Prostate gland (tissue), 2 donors: ENCODE data around the gene ADAMTS1. TPM values are rescaled to one million over a fixed set of nuclear protein-coding genes. Genes with fewer than 3 reads are reported as not detected.

Experiments
- DNase-seq: peaks from one replicate; pipeline ENCODE4 v3.0.0-alpha.2; 2019; ENCODE audit warnings: low spot score
- H3K27ac ChIP-seq, 2 donors: fragments of 200-600 bp; sonication (generic); 2 replicates each; pipeline ENCODE4 v1.5.1; 2017 to 2019
- H3K27me3 ChIP-seq: fragments of 200-600 bp; sonication (generic); replicated peaks from 2 replicates; pipeline ENCODE4 v1.5.1; 2019; ENCODE audit not compliant: insufficient read depth
- H3K36me3 ChIP-seq, 2 donors: fragments of 200-600 bp; sonication (generic); 1 replicate in 1 of 2; 2 replicates in 1 of 2; pipeline versions ENCODE4 v1.5.1 to v1.8.1; 2017 to 2019
- H3K4me1 ChIP-seq: fragments of 200-600 bp; sonication (generic); replicated peaks from 2 replicates; pipeline ENCODE4 v1.5.1; 2019
- H3K4me3 ChIP-seq, 2 donors: fragments of 200-600 bp; sonication (generic); 2 replicates each; pipeline ENCODE4 v1.5.1; 2017 to 2019
- H3K9me3 ChIP-seq: fragments of 200-600 bp; sonication (generic); 2 replicates; pipeline ENCODE4 v1.5.1; 2017
- POLR2A ChIP-seq: fragments of 450-650 bp; IDR thresholded peaks from one replicate; pipeline ENCODE4 v1.6.1; 2016; ENCODE audit warnings: antibody characterized with exemption, mild to moderate bottlenecking
- POLR2AphosphoS5 ChIP-seq: sonication (generic); formaldehyde crosslinking; IDR thresholded peaks from one replicate; pipeline ENCODE4 v1.6.1; 2017; ENCODE audit warnings: antibody characterized with exemption
- WGBS: methylation state at CpG from one replicate; pipeline ENCODE4 v1.1.5; 2018; 5-methylcytosine and 5-hydroxymethylcytosine counted together
- intact Hi-C: fragments of 100-400 bp; cut with DNase I; formaldehyde crosslinking; loops from one replicate; pipeline ENCODE4 v1.14.2; 2022
- total RNA-seq, 2 donors: library from RNA; depleted of rRNA; stranded (reverse); fragments of >200 nt; gene quantifications; one replicate each; pipeline ENCODE4 v1.1.0, GENCODE V29; 2016
- TF ChIP-seq, protein P1 (sequence below), 4 experiments: fragments of 200-600 bp in 2 of 4; fragments of 450-650 bp in 2 of 4; sonication (generic) in 2 of 4; IDR thresholded peaks; 1 replicate in 3 of 4; 2 replicates in 1 of 4; pipeline ENCODE4 v1.5.1; 2016 to 2019; ENCODE audit warnings: antibody characterized with exemption in 4 of 4, mild to moderate bottlenecking in 2 of 4, moderate library complexity in 2 of 4

ADAMTS1 gene
- total RNA-seq, 2 donors from 2014 or later: 19.4 to 110 TPM

- no peaks in the 10 kb centered on the region for H3K36me3 ChIP-seq
- intact Hi-C loops: no loop called here
- TF ChIP-seq POLR2AphosphoS5 (peak; percentile 78), POLR2A (no peak)
- TF ChIP-seq, protein P1, sequence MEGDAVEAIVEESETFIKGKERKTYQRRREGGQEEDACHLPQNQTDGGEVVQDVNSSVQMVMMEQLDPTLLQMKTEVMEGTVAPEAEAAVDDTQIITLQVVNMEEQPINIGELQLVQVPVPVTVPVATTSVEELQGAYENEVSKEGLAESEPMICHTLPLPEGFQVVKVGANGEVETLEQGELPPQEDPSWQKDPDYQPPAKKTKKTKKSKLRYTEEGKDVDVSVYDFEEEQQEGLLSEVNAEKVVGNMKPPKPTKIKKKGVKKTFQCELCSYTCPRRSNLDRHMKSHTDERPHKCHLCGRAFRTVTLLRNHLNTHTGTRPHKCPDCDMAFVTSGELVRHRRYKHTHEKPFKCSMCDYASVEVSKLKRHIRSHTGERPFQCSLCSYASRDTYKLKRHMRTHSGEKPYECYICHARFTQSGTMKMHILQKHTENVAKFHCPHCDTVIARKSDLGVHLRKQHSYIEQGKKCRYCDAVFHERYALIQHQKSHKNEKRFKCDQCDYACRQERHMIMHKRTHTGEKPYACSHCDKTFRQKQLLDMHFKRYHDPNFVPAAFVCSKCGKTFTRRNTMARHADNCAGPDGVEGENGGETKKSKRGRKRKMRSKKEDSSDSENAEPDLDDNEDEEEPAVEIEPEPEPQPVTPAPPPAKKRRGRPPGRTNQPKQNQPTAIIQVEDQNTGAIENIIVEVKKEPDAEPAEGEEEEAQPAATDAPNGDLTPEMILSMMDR (IDR thresholded peaks at IDR 0.05): no peak
- peak overlapping the region; percentile 44 to 58 for H3K27ac ChIP-seq
- 9% methylated on average over 6 of the region's 6 CpGs for WGBS
- H3K27me3 ChIP-seq: no peaks in the 10 kb centered on the region
- H3K9me3 ChIP-seq: no peaks in the 10 kb centered on the region
- DNase-seq: peak; percentile 14
- no peaks in the 10 kb centered on the region for H3K4me1 ChIP-seq
- no peak overlapping the region for H3K4me3 ChIP-seq
Observed at GRCh38 chr21:26795866-26796329, 49.3 kb downstream of the ADAMTS1 start.

- intact Hi-C loops: no loop called here
- H3K9me3 ChIP-seq: no peaks in the 10 kb centered on the region
- WGBS: 77% methylated on average over 10 of the region's 10 CpGs
- no peaks in the 10 kb centered on the region for H3K36me3 ChIP-seq
- no peak for DNase-seq
- H3K4me3 ChIP-seq: no peak overlapping the region
- no peaks in the 10 kb centered on the region for H3K4me1 ChIP-seq
- H3K27me3 ChIP-seq: no peaks in the 10 kb centered on the region
- TF ChIP-seq POLR2A (no peak), POLR2AphosphoS5 (no peak)
- TF ChIP-seq, protein P1 (IDR thresholded peaks at IDR 0.05): no peak
- H3K27ac ChIP-seq: peak overlapping the region; percentile 44 to 58
Observed at GRCh38 chr21:26795412-26795805, 49.8 kb downstream of the ADAMTS1 start.

- Histone ChIP-seq H3K9me3 (no peaks in the 10 kb centered on the region), H3K36me3 (no peaks in the 10 kb centered on the region), H3K4me1 (no peaks in the 10 kb centered on the region), H3K27ac (peak overlapping the region in 1 of 2 donors; percentile 44), H3K27me3 (no peaks in the 10 kb centered on the region), H3K4me3 (no peak overlapping the region)
- no peak for DNase-seq
- TF ChIP-seq POLR2A (no peak), POLR2AphosphoS5 (no peak)
- TF ChIP-seq, protein P1 (IDR thresholded peaks at IDR 0.05): no peak
- WGBS: 75% methylated on average over 5 of the region's 5 CpGs
- intact Hi-C loops: no loop called here
Observed at GRCh38 chr21:26794597-26795411, 50.4 kb downstream of the ADAMTS1 start.

DNA sequence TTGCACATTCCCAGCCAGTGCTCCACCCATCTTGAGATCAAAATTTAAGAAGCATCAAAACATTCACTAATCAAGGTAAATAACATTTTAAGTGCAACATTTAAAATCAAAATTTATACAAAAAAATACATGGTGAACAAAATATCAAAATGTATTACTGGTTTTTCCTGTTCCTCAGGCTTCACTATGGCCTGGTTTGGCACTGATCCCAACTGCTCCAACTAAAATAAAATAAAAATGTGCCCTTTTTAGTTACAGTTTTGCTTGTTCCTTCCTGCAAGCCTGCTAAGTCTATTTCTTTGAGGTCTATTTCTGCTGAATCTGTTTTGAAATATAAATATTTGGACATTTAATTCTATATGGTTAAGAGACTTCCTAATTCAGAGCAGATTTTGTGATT, 54.9 kb downstream of the ADAMTS1 start:
- H3K9me3 ChIP-seq: no peaks in the 10 kb centered on the region
- no peak overlapping the region for H3K4me3 ChIP-seq
- H3K36me3 ChIP-seq: no peaks in the 10 kb centered on the region
- no peak for DNase-seq
- H3K27ac ChIP-seq: no peak overlapping the region
- no peaks in the 10 kb centered on the region for H3K27me3 ChIP-seq
- intact Hi-C loops: no loop called here
- no peaks in the 10 kb centered on the region for H3K4me1 ChIP-seq
- TF ChIP-seq, protein P1 (IDR thresholded peaks at IDR 0.05): no peak
- TF ChIP-seq POLR2A (no peak), POLR2AphosphoS5 (no peak)

DNA sequence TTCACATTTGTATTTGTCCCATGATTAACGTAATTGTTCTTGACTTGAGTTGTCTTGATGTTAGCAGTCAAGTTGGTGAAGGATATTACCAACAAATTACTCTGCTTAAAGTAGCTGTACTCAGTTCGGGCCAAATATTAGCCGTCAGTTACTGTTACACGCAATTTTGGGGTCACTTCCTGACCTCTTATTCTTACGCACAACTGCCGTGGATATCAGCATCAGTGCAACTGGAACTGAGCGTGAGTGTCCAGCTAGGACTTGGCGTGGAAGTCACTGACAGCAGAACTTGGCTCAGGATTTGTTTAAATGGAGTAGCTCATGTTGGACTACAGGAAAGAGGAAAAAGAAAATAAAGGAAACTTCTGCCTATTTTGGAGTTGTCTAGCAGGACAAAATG, 56.4 kb downstream of the ADAMTS1 start:
- WGBS: 82% methylated on average over 8 of the region's 8 CpGs
- TF ChIP-seq POLR2A (no peak), POLR2AphosphoS5 (no peak)
- TF ChIP-seq, protein P1 (IDR thresholded peaks at IDR 0.05): no peak
- DNase-seq: no peak

More for the DNA sequence above, 56.4 kb downstream of the ADAMTS1 start:
- intact Hi-C loops: no loop called here
- Histone ChIP-seq H3K36me3 (no peaks in the 10 kb centered on the region), H3K27ac (peak overlapping the region in 1 of 2 donors; percentile 1), H3K4me3 (no peak overlapping the region), H3K27me3 (no peaks in the 10 kb centered on the region), H3K9me3 (no peaks in the 10 kb centered on the region), H3K4me1 (no peaks in the 10 kb centered on the region)
